HL-60 (cell line): ENCODE results near the gene BMERB1.
"Not testable (repeated sequence)": the region's sequence is repeated elsewhere in the genome, so short reads cannot be mapped to it uniquely, and the experiment has no call there.

Source experiments
- DNase-seq, 2 experiments: peaks; one replicate each; pipeline ENCODE4 v3.0.0-alpha.2; 2010 to 2020; ENCODE audit warnings: low read depth in 1 of 2, low spot score in 1 of 2
- H3K27ac ChIP-seq: fragments of 250-450 bp; sonication (Bioruptor Pico); replicated peaks from 2 replicates; pipeline ENCODE4 v1.5.1; 2020; ENCODE audit warnings: mild to moderate bottlenecking, moderate library complexity
- H3K27me3 ChIP-seq: fragments of 250-450 bp; sonication (Bioruptor Pico); 2 replicates; pipeline ENCODE4 v1.5.1; 2021; ENCODE audit warnings: mild to moderate bottlenecking, moderate library complexity; ENCODE audit not compliant: insufficient read depth, poor library complexity, severe bottlenecking
- H3K4me3 ChIP-seq: replicated peaks from 2 replicates; pipeline ENCODE4 v1.5.1; 2011; ENCODE audit warnings: mild to moderate bottlenecking, control low read depth, low read length; ENCODE audit not compliant: insufficient read depth
- CTCF ChIP-seq: IDR thresholded peaks from one replicate; pipeline ENCODE4 v1.5.1; 2011; ENCODE audit warnings: low read length, control low read depth, inconsistent platforms; ENCODE audit not compliant: insufficient read depth
- GABPA ChIP-seq: IDR thresholded peaks from 2 replicates; pipeline ENCODE4 v1.6.1; 2012; ENCODE audit warnings: low read depth
- POLR2AphosphoS5 ChIP-seq: IDR thresholded peaks from 2 replicates; pipeline ENCODE4 v1.6.1; 2012; ENCODE audit warnings: low read depth
- REST ChIP-seq: IDR thresholded peaks from 2 replicates; pipeline ENCODE4 v1.6.1; 2012; ENCODE audit warnings: low read depth; ENCODE audit not compliant: insufficient replicate concordance
- SPI1 ChIP-seq: IDR thresholded peaks from 2 replicates; pipeline ENCODE4 v1.6.1; 2012; ENCODE audit warnings: low read depth, mild to moderate bottlenecking, borderline replicate concordance

BMERB1 gene

GRCh38 chr16:15573274-15573895 lies 139.0 kb downstream of the BMERB1 start:
- no peak for TF ChIP-seq CTCF
- no peak for TF ChIP-seq SPI1
- no peak for TF ChIP-seq POLR2AphosphoS5
- no peak for TF ChIP-seq GABPA
- TF ChIP-seq REST, result no peak
- H3K27me3 ChIP-seq, result no peaks in the 10 kb centered on the region
- H3K4me3 ChIP-seq, result no peak overlapping the region
- no peak overlapping the region for H3K27ac ChIP-seq
- no peak for DNase-seq

DNA sequence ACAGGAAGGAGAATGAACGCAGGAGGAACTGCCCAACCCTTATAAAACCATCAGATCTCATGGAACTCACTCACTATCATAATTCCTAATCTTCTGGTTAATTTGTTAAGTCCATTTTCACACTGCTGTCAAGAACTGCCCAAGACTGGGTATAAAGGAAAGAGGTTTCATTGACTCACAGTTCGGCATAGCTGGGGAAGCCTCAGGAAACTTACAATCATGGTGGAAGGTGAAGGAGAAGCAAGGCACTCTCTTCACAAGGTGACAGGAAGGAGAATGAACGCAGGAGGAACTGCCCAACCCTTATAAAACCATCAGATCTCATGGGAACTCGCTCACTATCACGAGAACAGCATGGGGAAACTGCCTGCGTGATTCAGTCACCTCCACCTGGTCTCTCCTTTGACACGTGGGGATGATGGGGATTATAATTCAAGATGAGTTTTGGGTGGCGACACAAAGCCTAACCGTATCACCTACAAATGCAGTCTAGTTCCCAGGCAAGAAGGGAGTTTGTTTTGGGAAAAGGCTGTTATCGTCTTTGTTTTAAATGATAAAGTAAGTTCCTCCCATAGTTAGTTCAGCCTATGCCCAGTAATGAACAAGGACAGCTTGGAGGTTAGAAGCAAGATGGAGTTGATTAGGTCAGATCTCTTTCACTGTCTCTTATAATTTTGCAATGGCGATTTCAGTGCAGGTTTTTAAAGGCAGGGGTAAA lies 139.7 kb downstream of the BMERB1 start:
- DNase-seq, H3K27ac ChIP-seq, H3K27me3 ChIP-seq, H3K4me3 ChIP-seq: not testable (repeated sequence)

DNA sequence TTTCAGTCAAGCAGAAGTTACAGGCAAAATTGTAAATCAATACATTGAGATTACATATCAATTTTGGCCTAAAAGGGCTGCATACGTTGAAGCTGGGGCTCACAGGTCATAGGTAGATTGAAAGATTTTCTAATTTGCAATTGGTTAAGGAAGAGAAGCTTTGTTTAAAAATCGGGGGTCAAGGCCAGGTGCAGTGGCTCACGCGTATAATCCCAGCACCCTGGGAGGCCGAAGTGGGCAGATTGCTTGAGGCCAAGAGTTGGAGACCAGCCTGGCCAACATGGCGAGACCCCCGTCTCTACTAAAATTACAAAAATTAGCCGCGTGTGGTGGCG lies 140.2 kb downstream of the BMERB1 start:
- Histone ChIP-seq H3K27me3 (no peaks in the 10 kb centered on the region), H3K27ac (no peak overlapping the region)

More for the DNA sequence above, 140.2 kb downstream of the BMERB1 start:
- TF ChIP-seq GABPA (no peak), POLR2AphosphoS5 (no peak), SPI1 (no peak), CTCF (no peak), REST (no peak)
- H3K4me3 ChIP-seq, result no peak overlapping the region
- no peak for DNase-seq
